ENCODE data around the gene RTN4. TPM values are rescaled to one million over a fixed set of nuclear protein-coding genes. Genes with fewer than 3 reads are reported as not detected.

Gene RTN4, protein sequence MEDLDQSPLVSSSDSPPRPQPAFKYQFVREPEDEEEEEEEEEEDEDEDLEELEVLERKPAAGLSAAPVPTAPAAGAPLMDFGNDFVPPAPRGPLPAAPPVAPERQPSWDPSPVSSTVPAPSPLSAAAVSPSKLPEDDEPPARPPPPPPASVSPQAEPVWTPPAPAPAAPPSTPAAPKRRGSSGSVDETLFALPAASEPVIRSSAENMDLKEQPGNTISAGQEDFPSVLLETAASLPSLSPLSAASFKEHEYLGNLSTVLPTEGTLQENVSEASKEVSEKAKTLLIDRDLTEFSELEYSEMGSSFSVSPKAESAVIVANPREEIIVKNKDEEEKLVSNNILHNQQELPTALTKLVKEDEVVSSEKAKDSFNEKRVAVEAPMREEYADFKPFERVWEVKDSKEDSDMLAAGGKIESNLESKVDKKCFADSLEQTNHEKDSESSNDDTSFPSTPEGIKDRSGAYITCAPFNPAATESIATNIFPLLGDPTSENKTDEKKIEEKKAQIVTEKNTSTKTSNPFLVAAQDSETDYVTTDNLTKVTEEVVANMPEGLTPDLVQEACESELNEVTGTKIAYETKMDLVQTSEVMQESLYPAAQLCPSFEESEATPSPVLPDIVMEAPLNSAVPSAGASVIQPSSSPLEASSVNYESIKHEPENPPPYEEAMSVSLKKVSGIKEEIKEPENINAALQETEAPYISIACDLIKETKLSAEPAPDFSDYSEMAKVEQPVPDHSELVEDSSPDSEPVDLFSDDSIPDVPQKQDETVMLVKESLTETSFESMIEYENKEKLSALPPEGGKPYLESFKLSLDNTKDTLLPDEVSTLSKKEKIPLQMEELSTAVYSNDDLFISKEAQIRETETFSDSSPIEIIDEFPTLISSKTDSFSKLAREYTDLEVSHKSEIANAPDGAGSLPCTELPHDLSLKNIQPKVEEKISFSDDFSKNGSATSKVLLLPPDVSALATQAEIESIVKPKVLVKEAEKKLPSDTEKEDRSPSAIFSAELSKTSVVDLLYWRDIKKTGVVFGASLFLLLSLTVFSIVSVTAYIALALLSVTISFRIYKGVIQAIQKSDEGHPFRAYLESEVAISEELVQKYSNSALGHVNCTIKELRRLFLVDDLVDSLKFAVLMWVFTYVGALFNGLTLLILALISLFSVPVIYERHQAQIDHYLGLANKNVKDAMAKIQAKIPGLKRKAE
- 100 to 1,000 TPM; 216 to 304 (median 228) TPM for total RNA-seq

GRCh38 chr2:55050100-55050994 lies at the start of gene RTN4:
RTN4 (minus strand) TSS chr2:55050451; CDS start chr2:55050300, 151 bp downstream.
- Histone ChIP-seq H3K27me3 (no peaks in the 10 kb centered on the region), H3K27ac (peak within 1 kb of the TSS; percentile 90 to 99 (median 98)), H3K4me1 (peaks cover 0 to 47% (median 6%) of the 10 kb centered on the region in 3 donors), H3K9me3 (no peaks in the 10 kb centered on the region), H3K36me3 (no peaks in the 10 kb centered on the region), H3K4me3 (peak within 1 kb of the TSS; percentile 79 to 92)
- WGBS, 2 donors (ENCODE audit: low coverage in 1 of 2) = 1 to 5% methylated on average over 7 to 12 of the region's 66 CpGs
- TF ChIP-seq, protein P1, sequence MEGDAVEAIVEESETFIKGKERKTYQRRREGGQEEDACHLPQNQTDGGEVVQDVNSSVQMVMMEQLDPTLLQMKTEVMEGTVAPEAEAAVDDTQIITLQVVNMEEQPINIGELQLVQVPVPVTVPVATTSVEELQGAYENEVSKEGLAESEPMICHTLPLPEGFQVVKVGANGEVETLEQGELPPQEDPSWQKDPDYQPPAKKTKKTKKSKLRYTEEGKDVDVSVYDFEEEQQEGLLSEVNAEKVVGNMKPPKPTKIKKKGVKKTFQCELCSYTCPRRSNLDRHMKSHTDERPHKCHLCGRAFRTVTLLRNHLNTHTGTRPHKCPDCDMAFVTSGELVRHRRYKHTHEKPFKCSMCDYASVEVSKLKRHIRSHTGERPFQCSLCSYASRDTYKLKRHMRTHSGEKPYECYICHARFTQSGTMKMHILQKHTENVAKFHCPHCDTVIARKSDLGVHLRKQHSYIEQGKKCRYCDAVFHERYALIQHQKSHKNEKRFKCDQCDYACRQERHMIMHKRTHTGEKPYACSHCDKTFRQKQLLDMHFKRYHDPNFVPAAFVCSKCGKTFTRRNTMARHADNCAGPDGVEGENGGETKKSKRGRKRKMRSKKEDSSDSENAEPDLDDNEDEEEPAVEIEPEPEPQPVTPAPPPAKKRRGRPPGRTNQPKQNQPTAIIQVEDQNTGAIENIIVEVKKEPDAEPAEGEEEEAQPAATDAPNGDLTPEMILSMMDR (IDR thresholded peaks at IDR 0.05) = peak in 2 of 4 experiments; percentile 43 to 45
- TF ChIP-seq EP300 (IDR thresholded peaks at IDR 0.05) (no peak), POLR2A (IDR thresholded peaks at IDR 0.05) (peak; percentile 97 to 98), POLR2AphosphoS5 (IDR thresholded peaks at IDR 0.05) (peak; percentile 99)
- peak; percentile 93 for ATAC-seq

DNA sequence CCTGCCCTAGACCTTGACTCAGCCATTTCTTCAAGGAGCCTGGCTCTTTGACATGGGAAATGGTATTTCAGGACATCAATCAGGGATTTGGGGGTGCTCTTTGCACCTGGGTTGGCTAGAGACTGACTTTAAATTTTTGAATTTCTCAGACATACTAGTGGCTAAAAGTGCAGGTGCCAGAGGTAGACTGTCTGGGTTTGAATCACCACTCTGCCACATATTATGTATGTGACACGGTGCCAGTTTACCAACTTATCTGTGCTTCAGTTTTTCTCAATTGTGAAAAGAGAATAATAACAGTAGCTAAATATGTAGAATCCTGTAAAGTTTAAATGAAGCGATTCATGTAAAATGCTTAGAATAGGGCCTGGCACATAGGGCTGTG lies 49.2 kb upstream of the RTN4 start:
- H3K27me3 ChIP-seq = no peaks in the 10 kb centered on the region
- no peaks in the 10 kb centered on the region for H3K9me3 ChIP-seq
- H3K27ac ChIP-seq = peak overlapping the region; percentile 67 to 88 (median 80)
- no peak for ATAC-seq
- TF ChIP-seq EP300 (IDR thresholded peaks at IDR 0.05) = no peak
- TF ChIP-seq POLR2A (IDR thresholded peaks at IDR 0.05) = no peak
- TF ChIP-seq, protein P1 (IDR thresholded peaks at IDR 0.05) = no peak
- TF ChIP-seq POLR2AphosphoS5 (IDR thresholded peaks at IDR 0.05) = no peak
- peaks cover 35 to 63% (median 41%) of the 10 kb centered on the region in 3 donors for H3K4me1 ChIP-seq
- H3K4me3 ChIP-seq = no peak overlapping the region
- H3K36me3 ChIP-seq = no peaks in the 10 kb centered on the region
- 87 to 100% methylated on average over 2 of the region's 2 CpGs for WGBS, 2 donors (ENCODE audit: low coverage in 1 of 2)

DNA sequence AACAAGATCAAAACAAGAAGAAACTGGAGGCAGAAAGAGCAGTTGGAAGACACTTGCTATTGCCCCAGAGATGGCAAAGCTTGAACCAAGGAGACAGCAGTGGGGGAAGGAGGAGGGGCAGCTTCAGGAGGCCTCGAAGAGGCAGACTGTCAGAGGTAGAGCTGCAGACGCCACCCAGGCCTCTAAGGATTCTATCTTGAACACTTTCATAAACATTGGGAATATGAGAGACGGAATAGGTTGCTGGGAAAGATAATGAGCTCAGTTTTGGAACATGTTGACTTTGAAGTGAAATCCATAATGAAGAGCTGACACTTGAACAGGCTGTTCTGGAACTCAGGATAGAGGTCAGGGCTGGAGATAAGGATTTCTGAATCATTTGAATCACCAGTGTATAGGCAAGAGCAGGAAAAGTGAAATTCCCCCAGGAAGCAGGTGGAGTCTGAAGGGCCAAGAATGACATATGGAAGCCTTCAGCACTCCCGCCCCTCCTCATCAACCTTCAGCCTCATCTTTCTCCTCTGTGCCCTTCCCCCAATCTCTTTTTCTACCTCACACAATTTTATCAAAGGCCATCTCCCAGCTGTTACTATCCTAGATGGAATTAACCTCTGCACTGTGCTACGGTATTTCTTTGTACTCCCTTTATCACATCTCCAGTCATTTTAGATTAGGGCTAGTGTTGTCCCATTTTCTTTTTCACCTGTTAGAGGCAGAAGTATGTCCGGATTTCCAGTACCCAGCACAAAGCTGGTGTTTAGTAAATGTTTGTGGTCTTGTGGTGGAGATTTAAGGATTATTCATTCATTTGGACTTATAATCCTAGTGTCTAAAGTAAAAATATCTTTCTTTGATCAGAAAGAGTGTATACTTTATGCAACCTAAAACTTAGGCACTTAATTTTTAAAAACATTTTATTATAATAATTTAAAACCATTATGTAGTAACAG lies 47.5 kb upstream of the RTN4 start:
- H3K4me3 ChIP-seq = no peak overlapping the region
- H3K27ac ChIP-seq = peak overlapping the region; percentile 55 to 88 (median 78)
- no peaks in the 10 kb centered on the region for H3K36me3 ChIP-seq
- WGBS, 2 donors (ENCODE audit: low coverage in 1 of 2) = 29 to 44% methylated on average over 5 to 6 of the region's 6 CpGs
- no peaks in the 10 kb centered on the region for H3K27me3 ChIP-seq
- H3K9me3 ChIP-seq = no peaks in the 10 kb centered on the region
- H3K4me1 ChIP-seq = peaks cover 35 to 63% (median 41%) of the 10 kb centered on the region in 3 donors
- ATAC-seq = peak; percentile 79
- TF ChIP-seq POLR2AphosphoS5 (IDR thresholded peaks at IDR 0.05) (peak; percentile 86), EP300 (IDR thresholded peaks at IDR 0.05) (no peak)

- peaks cover 35 to 57% (median 37%) of the 10 kb centered on the region in 3 donors for H3K4me1 ChIP-seq
- no peaks in the 10 kb centered on the region for H3K36me3 ChIP-seq
- peak; percentile 53 for ATAC-seq
- H3K9me3 ChIP-seq = no peaks in the 10 kb centered on the region
- no peak overlapping the region for H3K4me3 ChIP-seq
- no peak for TF ChIP-seq POLR2A (IDR thresholded peaks at IDR 0.05)
- no peak for TF ChIP-seq EP300 (IDR thresholded peaks at IDR 0.05)
- no peak for TF ChIP-seq POLR2AphosphoS5 (IDR thresholded peaks at IDR 0.05)
- TF ChIP-seq, protein P1 (IDR thresholded peaks at IDR 0.05) = no peak
- no peaks in the 10 kb centered on the region for H3K27me3 ChIP-seq
- 50 to 100% methylated on average over 1 of the region's 1 CpG for WGBS, 2 donors (ENCODE audit: low coverage in 1 of 2)
- peak overlapping the region; percentile 55 to 88 (median 78) for H3K27ac ChIP-seq
Observed at GRCh38 chr2:55097082-55097460, 46.8 kb upstream of the RTN4 start.

Measured in gastroesophageal sphincter (tissue), 4 donors.